ENCODE results near the gene MSANTD1. TPM values are rescaled to one million over a fixed set of nuclear protein-coding genes. Genes with fewer than 3 reads are reported as not detected.

Gene MSANTD1
- total and polyA plus RNA-seq, 8 donors = 0.54 to 2.9 (median 1.0) TPM

- H3K4me3 ChIP-seq = no peak overlapping the region
- 94% methylated on average over 13 to 14 of the region's 14 CpGs for WGBS, 2 donors
- TF ChIP-seq CTCF (IDR thresholded peaks at IDR 0.05) = no peak
- H3K4me1 ChIP-seq = no peaks in the 10 kb centered on the region
- no peak overlapping the region for H3K27ac ChIP-seq
- intact Hi-C loops (cut with DNase I) = no loop called here
- DNase-seq (peak in 2 of 6 donors; percentile 50 to 52), FAIRE-seq (no peak), ATAC-seq (no peak)
- H3K27me3 ChIP-seq = no peaks in the 10 kb centered on the region
- H3K9me3 ChIP-seq = no peaks in the 10 kb centered on the region
- H3K36me3 ChIP-seq = peaks cover 0 to 7% (median 0%) of the 10 kb centered on the region in 3 donors
These were observed 5.6 kb downstream of the MSANTD1 start for GRCh38 chr4:3254302-3255131.

- intact Hi-C loops (cut with DNase I) = no loop called here
- WGBS, 2 donors = 92 to 94% methylated on average over 35 to 36 of the region's 36 CpGs
- peak in 4 of 6 donors; percentile 6 to 59 (median 30) for DNase-seq
These were observed 6.7 kb downstream of the MSANTD1 start for GRCh38 chr4:3255611-3256186.

GRCh38 chr4:3256230-3257102 lies 7.5 kb downstream of the MSANTD1 start:
- TF ChIP-seq CTCF (IDR thresholded peaks at IDR 0.05) = no peak
- DNase-seq = peak in 1 of 6 donors; percentile 38
- no peak overlapping the region for H3K4me3 ChIP-seq
- WGBS, 2 donors = 86 to 92% methylated on average over 21 of the region's 21 CpGs
- H3K4me1 ChIP-seq = no peaks in the 10 kb centered on the region
- no peak overlapping the region for H3K27ac ChIP-seq
- no peak for ATAC-seq
- peaks cover 0 to 7% (median 0%) of the 10 kb centered on the region in 3 donors for H3K36me3 ChIP-seq
- no peaks in the 10 kb centered on the region for H3K27me3 ChIP-seq
- intact Hi-C loops (cut with DNase I) = no loop called here
- no peak for FAIRE-seq
- no peaks in the 10 kb centered on the region for H3K9me3 ChIP-seq

More at GRCh38 chr4:3255611-3256186, 6.7 kb downstream of the MSANTD1 start:
- no peak for FAIRE-seq
- no peaks in the 10 kb centered on the region for H3K9me3 ChIP-seq
- no peak overlapping the region for H3K4me3 ChIP-seq
- H3K27me3 ChIP-seq = no peaks in the 10 kb centered on the region
- H3K27ac ChIP-seq = no peak overlapping the region
- ATAC-seq = no peak
- TF ChIP-seq CTCF (IDR thresholded peaks at IDR 0.05) = no peak
- H3K36me3 ChIP-seq = peaks cover 0 to 7% (median 0%) of the 10 kb centered on the region in 3 donors
- H3K4me1 ChIP-seq = no peaks in the 10 kb centered on the region

GRCh38 chr4:3257103-3257555 lies 8.2 kb downstream of the MSANTD1 start:
- TF ChIP-seq CTCF (IDR thresholded peaks at IDR 0.05) = no peak
- WGBS, 2 donors = 90 to 91% methylated on average over 9 of the region's 9 CpGs
- H3K36me3 ChIP-seq = peaks cover 0 to 7% (median 0%) of the 10 kb centered on the region in 3 donors
- FAIRE-seq (no peak), DNase-seq (no peak), ATAC-seq (no peak)
- no peaks in the 10 kb centered on the region for H3K9me3 ChIP-seq
- H3K27ac ChIP-seq = no peak overlapping the region
- intact Hi-C loops (cut with DNase I) = no loop called here
- H3K4me1 ChIP-seq = no peaks in the 10 kb centered on the region
- no peak overlapping the region for H3K4me3 ChIP-seq
- H3K27me3 ChIP-seq = no peaks in the 10 kb centered on the region

All from pancreas (tissue), 10 donors.